Caco-2 (cell line): Measurements from ENCODE around the gene CALCB. TPM values are rescaled to one million over a fixed set of nuclear protein-coding genes. Genes with fewer than 3 reads are reported as not detected.

Source experiments
- BruUV-seq: library from RNA; stranded (reverse); fragments of 400-500 nt; replicated peaks from 2 replicates; lab custom pipeline; 2021; lab: Mats Ljungman, UMichigan
- CTCF ChIA-PET: fragments of 300-600 bp; sonication (Branson Sonifier 250); formaldehyde crosslinking; loops from one replicate; lab custom pipeline; 2022; ENCODE audit warnings: antibody characterized with exemption; lab: Charles Lee
- POLR2A ChIA-PET: fragments of 300-600 bp; sonication (Branson Sonifier 250); formaldehyde crosslinking; loops from one replicate; lab custom pipeline; 2022; ENCODE audit warnings: antibody characterized with exemption; lab: Charles Lee
- DNase-seq, 2 experiments: peaks; one replicate each; pipeline versions ENCODE4 v3.0.0 to v3.0.0-alpha.2; 2020 to 2022
- H3K27me3 ChIP-seq: replicated peaks from 2 replicates; pipeline ENCODE4 v1.6.0; 2011; ENCODE audit warnings: low read length; ENCODE audit not compliant: control insufficient read depth, insufficient read depth
- H3K36me3 ChIP-seq: 2 replicates; pipeline ENCODE4 v1.5.1; 2011; ENCODE audit warnings: low read length; ENCODE audit not compliant: control insufficient read depth, insufficient read depth
- H3K4me1 ChIP-seq: fragments of 250-450 bp; sonication (Bioruptor Pico); 2 replicates; pipeline ENCODE4 v1.5.1; 2020; ENCODE audit warnings: mild to moderate bottlenecking
- H3K4me3 ChIP-seq: 2 replicates; pipeline ENCODE4 v1.5.1; 2011; ENCODE audit warnings: low read depth, mild to moderate bottlenecking, control low read depth, low read length
- H3K9me3 ChIP-seq: fragments of 250-450 bp; sonication (Bioruptor Pico); 2 replicates; pipeline ENCODE4 v1.5.1; 2020; ENCODE audit warnings: mild to moderate bottlenecking, moderate library complexity
- H3K27ac Mint-ChIP-seq: one replicate; pipeline ENCODE4 v1.8.0; 2022; ENCODE audit warnings: mixed read lengths; ENCODE audit not compliant: unreplicated experiment
- H3K27me3 Mint-ChIP-seq: one replicate; pipeline ENCODE4 v1.8.0; 2022; ENCODE audit warnings: mixed read lengths; ENCODE audit not compliant: insufficient read depth, unreplicated experiment
- H3K36me3 Mint-ChIP-seq: one replicate; pipeline ENCODE4 v1.8.0; 2022; ENCODE audit warnings: mild to moderate bottlenecking, mixed read lengths; ENCODE audit not compliant: insufficient read depth, unreplicated experiment
- H3K4me1 Mint-ChIP-seq: one replicate; pipeline ENCODE4 v1.8.0; 2022; ENCODE audit warnings: low read depth, mixed read lengths; ENCODE audit not compliant: unreplicated experiment
- H3K4me3 Mint-ChIP-seq: one replicate; pipeline ENCODE4 v1.8.0; 2022; ENCODE audit warnings: mild to moderate bottlenecking, moderate library complexity, mixed read lengths; ENCODE audit not compliant: unreplicated experiment
- H3K9me3 Mint-ChIP-seq: one replicate; pipeline ENCODE4 v1.8.0; 2022; ENCODE audit warnings: mixed read lengths; ENCODE audit not compliant: unreplicated experiment
- intact Hi-C: fragments of 100-400 bp; cut with micrococcal nuclease; formaldehyde crosslinking; loops from one replicate; pipeline ENCODE4 v1.10.0; 2022; ENCODE audit not compliant: unreplicated experiment
- total RNA-seq: library from RNA; stranded (reverse); gene quantifications from 2 replicates; pipeline ENCODE4 v1.2.3, GENCODE V29; 2022
- TF ChIP-seq, protein P1 (sequence below), 2 experiments: fragments of 200-600 bp in 1 of 2; IDR thresholded peaks; 1 replicate in 1 of 2; 2 replicates in 1 of 2; pipeline versions ENCODE4 v1.5.1 to v1.8.0; 2011 to 2022; ENCODE audit warnings: antibody characterized with exemption in 1 of 2, control low read depth in 1 of 2, inconsistent platforms in 1 of 2, low read depth in 1 of 2, low read length in 1 of 2, mild to moderate bottlenecking in 1 of 2, moderate library complexity in 1 of 2; ENCODE audit not compliant: insufficient read depth in 1 of 2, severe bottlenecking in 1 of 2, unreplicated experiment in 1 of 2

Gene CALCB
- total RNA-seq, 1 experiment from 2014 or later = not detected

DNA sequence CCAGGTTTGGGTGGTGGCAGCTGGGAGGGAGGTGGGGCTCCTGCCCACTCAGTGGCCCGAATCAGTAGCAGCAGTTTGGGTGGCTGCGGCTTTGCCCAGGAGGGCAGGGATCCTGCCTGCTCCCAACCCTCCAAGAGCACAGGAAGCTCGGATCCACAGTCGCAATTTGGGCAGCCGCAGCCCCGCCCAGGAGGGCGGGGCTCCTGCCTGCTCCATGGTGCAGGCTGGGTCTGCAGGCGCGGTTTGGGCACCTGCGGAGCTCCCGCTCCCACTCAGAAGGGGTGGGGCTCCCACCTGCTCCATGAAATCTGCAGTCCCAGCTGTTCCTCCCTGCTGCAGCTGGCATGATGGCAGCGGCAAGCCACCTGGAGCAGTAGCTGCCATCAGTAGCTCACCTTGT lies 38.1 kb upstream of the CALCB start:
- no peak overlapping the region for H3K4me3 Mint-ChIP-seq
- Histone ChIP-seq H3K27me3 (no peaks in the 10 kb centered on the region; the same call in 1 of the 2 replicates), H3K36me3 (no peaks in the 10 kb centered on the region), H3K4me3 (no peak overlapping the region), H3K4me1 (no peaks in the 10 kb centered on the region), H3K9me3 (no peaks in the 10 kb centered on the region)
- H3K36me3 Mint-ChIP-seq = no peaks in the 10 kb centered on the region
- no peaks in the 10 kb centered on the region for H3K4me1 Mint-ChIP-seq
- H3K9me3 Mint-ChIP-seq = no peaks in the 10 kb centered on the region
- no peak overlapping the region for H3K27ac Mint-ChIP-seq
- DNase-seq = no peak
- ChIA-PET POLR2A (no interaction called here), CTCF (interaction anchor here (1.7 kb wide), 1 partner anchor 40 kb away, joined by 6 read pairs; no protein-coding TSS in a partner anchor)
- intact Hi-C loops = no loop called here
- BruUV-seq = no TSS peak
- peaks cover 16% of the 10 kb centered on the region for H3K27me3 Mint-ChIP-seq
- TF ChIP-seq, protein P1, sequence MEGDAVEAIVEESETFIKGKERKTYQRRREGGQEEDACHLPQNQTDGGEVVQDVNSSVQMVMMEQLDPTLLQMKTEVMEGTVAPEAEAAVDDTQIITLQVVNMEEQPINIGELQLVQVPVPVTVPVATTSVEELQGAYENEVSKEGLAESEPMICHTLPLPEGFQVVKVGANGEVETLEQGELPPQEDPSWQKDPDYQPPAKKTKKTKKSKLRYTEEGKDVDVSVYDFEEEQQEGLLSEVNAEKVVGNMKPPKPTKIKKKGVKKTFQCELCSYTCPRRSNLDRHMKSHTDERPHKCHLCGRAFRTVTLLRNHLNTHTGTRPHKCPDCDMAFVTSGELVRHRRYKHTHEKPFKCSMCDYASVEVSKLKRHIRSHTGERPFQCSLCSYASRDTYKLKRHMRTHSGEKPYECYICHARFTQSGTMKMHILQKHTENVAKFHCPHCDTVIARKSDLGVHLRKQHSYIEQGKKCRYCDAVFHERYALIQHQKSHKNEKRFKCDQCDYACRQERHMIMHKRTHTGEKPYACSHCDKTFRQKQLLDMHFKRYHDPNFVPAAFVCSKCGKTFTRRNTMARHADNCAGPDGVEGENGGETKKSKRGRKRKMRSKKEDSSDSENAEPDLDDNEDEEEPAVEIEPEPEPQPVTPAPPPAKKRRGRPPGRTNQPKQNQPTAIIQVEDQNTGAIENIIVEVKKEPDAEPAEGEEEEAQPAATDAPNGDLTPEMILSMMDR (IDR thresholded peaks at IDR 0.05; ENCODE audit: insufficient read depth in 1 of 2, low read depth in 1 of 2, low read length in 1 of 2, severe bottlenecking in 1 of 2, unreplicated experiment in 1 of 2) = no peak

DNA sequence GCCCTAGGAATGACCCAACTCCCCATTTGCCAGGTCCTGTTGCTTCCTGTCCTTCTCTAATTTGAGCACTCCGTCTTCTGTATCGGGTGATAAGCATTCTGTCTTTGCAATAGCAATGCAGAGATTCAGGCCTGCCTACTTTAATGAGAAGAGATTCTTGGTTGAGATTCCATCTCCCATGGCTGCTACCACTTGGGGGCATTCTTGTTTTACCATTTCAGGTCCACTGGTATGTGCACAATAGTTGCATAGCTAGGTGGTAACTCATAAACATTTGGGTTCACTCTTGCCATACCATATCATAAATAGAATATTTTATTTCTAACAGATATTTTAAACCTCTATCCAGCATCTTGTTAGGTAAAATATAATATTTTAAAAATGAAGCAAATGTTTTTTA lies 34.4 kb upstream of the CALCB start:
- Mint-ChIP-seq H3K27ac (no peak overlapping the region), H3K36me3 (no peaks in the 10 kb centered on the region), H3K4me3 (no peak overlapping the region), H3K9me3 (no peaks in the 10 kb centered on the region), H3K4me1 (no peaks in the 10 kb centered on the region), H3K27me3 (peaks cover 11% of the 10 kb centered on the region)
- intact Hi-C loops = loop anchor here (1.0 kb wide), 1 partner anchor 36 kb away; no protein-coding TSS in a partner anchor
- Histone ChIP-seq H3K27me3 (no peaks in the 10 kb centered on the region; the same call in 1 of the 2 replicates), H3K4me1 (no peaks in the 10 kb centered on the region), H3K4me3 (no peak overlapping the region), H3K9me3 (no peaks in the 10 kb centered on the region), H3K36me3 (no peaks in the 10 kb centered on the region)
- no TSS peak for BruUV-seq
- no peak for DNase-seq
- ChIA-PET CTCF (interaction anchor here (1.0 to 1.5 kb wide), 2 partner anchors 38 to 131 kb away, joined by 4 to 5 read pairs; no protein-coding TSS in a partner anchor), POLR2A (no interaction called here)
- TF ChIP-seq, protein P1 (IDR thresholded peaks at IDR 0.05; ENCODE audit: insufficient read depth in 1 of 2, low read depth in 1 of 2, low read length in 1 of 2, severe bottlenecking in 1 of 2, unreplicated experiment in 1 of 2) = peak in 1 of 2 experiments; percentile 21

DNA sequence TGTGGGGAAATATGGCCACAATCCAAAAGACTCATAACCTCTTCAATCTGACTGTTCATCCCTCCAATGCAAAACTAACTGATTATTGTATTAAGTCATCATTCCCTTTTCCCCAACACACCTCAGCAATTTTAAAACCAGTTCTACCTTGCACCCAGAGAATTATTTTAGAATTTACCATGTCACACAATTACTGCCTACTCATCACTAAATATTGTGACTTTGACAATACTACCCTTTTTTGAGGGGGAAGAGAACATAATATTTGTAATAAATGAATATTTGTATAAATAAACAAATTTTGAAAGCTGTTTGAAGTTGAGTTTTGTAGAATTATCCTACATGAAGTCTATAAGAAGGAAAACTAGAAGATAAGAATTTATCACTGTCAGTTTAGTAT lies 28.2 kb upstream of the CALCB start:
- TF ChIP-seq, protein P1 (IDR thresholded peaks at IDR 0.05; ENCODE audit: insufficient read depth in 1 of 2, low read depth in 1 of 2, low read length in 1 of 2, severe bottlenecking in 1 of 2, unreplicated experiment in 1 of 2) = no peak
- Histone ChIP-seq H3K4me1 (no peaks in the 10 kb centered on the region), H3K9me3 (no peaks in the 10 kb centered on the region), H3K4me3 (no peak overlapping the region), H3K36me3 (no peaks in the 10 kb centered on the region), H3K27me3 (no peaks in the 10 kb centered on the region)
- POLR2A ChIA-PET = no interaction called here
- Mint-ChIP-seq H3K4me1 (no peaks in the 10 kb centered on the region), H3K36me3 (no peaks in the 10 kb centered on the region), H3K27ac (no peak overlapping the region), H3K9me3 (no peaks in the 10 kb centered on the region), H3K27me3 (peaks cover 6% of the 10 kb centered on the region), H3K4me3 (no peak overlapping the region)
- DNase-seq = no peak
- no TSS peak for BruUV-seq
- intact Hi-C loops = no loop called here
- CTCF ChIA-PET = no interaction called here
